ENCODE results near the gene MCTP1.

The MCTP1 gene

DNA sequence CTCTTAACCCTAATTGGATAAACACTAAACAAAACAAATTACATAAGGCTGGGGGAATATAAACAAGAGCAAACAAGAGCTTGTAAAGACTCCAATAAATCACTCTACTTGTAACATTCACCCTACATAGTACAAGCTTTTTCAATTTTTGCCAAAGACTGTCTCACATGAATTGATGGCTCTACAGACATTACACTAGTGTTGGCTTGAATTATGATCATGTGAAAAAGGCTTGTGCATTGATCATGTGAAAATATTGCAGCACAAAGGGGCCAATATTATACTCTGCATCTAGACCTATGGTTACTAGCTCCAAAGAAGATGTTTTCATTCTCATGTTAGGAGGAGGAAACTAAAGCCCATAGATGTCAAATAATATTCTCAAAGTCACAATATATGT, 212.6 kb downstream of the MCTP1 start:
- DNase-seq (ENCODE audit: low read depth) = no peak

DNA sequence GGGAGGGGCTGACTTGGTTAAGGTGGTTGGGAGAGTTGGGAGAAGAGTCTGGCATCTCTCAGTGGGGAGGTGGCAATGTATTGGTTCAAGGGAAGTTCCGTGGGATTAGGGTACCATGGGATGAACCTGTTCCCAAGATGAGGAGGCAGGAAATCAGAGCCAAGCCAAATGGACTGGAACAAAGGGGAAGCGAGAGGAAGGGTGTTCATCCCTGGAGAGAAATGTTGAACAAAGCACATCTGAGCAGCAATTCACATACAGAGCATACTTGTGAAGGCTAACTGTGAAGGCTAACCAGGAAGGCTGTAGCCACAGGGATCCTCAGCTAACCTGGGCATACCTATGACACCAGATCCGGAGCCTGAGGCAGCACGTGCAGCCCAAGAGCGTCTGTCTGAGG, 214.0 kb downstream of the MCTP1 start:
- DNase-seq (ENCODE audit: low read depth) = no peak

DNA sequence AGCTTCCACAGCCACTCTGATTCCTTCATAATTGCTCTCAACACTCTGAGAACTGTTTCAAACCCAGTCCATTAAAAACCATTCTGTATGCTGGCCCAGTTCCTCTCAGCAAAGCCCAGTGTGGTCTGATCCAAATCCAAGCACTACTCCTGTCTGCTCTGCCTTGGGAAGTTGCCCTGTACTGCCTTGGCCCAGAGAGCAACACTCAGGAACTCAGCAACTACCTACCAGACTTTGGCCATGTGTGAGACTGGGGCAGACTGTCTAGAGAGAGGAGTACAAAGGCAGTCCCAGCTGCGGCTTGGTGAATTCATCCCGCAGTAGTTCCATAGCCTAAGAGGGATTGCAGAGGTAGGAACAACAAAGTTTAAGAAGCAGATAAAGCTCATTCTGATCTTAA, 214.4 kb downstream of the MCTP1 start:
- DNase-seq (ENCODE audit: low read depth) = no peak

DNA sequence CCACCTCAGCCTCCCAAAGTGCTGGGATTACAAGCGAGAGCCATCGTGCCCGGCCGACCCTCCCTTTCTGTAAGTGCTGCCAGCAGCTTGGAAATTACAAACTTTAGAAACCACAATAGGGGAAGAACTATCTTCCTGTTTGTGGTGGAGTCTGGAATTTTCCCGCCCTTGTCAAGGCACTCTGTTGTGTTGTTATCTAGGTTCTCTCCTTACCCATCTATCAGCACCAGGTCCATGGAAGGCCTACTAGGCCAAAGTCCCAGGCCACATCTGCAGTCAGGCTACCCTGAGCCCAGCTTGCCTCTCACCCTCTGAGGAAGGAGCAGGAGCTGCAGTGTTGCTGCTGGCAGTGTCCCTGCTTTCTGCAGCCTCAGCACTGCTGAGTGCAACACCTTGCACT, 214.9 kb downstream of the MCTP1 start:
- DNase-seq (ENCODE audit: low read depth) = no peak

DNA sequence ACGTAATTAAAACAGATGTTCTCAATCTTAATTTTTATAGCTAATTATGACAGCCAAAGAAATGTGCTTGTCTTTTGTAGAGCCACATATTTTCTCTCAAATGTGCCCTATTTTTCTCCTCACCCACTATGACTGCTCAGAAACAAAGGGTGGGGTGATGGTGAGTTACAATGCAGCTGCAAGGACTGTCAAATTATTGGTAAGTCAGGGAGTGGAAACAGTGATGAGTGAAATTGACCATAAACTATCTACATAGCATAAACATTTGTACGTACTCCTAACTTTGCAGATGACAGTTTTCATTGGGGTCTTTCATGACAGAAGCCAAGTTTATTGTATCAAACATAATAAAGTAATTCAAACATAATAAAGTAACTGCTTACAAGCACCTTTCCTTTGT, 215.9 kb downstream of the MCTP1 start:
- DNase-seq (ENCODE audit: low read depth) = no peak

DNA sequence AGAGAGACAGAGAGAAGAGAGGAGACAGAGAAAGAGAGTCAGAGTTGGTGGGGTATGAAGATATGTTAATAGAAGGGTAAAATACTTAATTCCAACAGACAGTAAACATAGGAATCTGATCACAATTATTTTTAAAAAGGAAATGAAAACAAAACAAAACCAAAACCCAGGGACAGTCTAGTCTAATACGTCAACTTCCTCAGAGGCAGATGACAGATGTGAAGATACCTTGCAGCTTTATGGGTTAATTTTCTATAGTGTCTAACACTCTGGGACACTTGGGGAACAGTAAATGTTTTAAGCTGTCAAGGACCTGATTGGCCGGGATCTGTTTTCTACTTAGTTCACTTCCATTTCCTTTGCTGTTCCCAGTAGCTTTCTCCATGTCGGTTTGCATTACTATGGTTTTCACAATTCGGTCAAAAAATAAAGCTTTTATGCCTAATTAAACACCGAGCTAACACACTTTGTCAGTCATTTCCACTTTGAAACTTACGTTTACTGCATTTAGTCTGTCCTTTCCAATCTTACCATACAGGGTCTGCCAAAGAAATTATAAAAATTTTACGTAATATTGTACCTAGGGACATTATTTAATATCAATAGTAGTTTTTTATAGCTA, 216.5 kb downstream of the MCTP1 start:
- no peak for DNase-seq (ENCODE audit: low read depth)

DNA sequence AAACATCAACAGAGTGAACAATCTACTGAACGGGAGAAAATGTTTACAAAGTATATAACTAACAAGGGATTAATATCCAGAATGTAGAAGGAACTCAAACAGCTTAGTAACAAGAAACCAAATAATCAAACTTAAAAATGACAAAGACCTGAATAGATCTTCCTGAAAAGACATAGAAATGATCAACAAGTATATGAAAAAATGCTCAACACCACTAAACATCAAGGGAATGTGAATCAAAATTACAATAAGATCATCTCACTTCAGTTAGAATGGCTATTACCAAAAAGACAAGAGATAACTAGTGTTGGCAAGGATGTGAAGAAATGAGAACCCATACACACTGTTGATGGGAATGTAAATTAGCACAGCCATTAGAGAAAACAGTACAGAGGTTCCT, 218.8 kb downstream of the MCTP1 start:
- DNase-seq (ENCODE audit: low read depth) = no peak

DNA sequence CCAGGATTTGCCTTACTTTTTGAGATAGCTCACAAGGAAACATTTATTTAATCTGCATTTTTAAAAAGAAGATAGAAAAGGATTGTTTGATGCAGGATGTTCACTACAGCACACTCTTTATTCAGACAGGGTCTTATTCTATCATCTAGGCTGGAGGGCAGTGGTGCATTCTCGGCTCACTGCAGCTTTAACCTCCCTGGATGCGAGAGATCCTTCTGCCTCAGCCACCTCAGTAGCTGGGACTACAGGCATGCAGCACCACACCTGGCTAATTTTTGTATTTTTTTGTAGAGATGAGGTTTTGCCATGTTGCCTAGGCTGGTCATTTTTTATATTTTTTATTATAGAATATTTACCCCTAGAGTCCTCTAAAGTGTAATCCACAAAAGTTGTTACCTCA, 221.4 kb downstream of the MCTP1 start:
- no peak for DNase-seq (ENCODE audit: low read depth)

DNA sequence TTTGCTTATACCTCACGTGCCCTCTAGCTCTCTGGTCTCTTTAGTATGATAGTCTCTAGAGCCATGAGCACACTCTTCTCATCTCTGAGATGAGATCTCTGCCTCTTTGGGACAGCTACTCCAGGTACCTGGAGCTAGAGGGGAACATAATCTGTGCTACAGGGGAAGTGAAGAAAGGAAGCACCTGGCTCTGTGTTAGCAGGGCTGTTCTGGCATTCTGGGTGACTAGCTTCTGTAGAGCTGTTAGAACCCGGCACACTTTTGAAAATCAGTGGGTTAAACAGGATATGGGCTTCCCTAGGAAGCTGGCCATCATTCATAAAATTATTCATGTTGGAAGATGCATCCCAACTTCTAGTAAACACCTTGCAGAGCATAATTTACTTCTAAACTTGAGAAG, 224.8 kb downstream of the MCTP1 start:
- DNase-seq (ENCODE audit: low read depth) = no peak

DNA sequence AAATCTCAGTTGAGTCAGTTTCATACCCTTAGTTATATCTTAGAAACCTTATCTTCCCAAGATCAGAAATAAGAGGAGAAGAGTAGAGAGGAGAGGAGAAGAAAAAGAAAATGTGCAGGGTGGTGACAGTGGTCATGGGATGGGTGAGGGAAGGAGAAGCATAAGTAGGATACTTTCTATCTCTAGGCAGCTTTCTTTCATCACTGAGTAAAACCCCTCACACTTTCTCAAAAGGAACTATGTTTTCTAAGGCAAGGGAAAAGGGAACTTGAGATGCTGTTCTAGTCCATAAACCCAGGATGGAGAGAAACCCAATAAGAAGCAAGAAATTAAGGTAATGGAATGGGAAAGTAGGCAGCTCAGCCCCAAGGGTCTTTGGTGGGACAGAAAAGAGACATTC, 225.3 kb downstream of the MCTP1 start:
- DNase-seq (ENCODE audit: low read depth) = no peak

DNA sequence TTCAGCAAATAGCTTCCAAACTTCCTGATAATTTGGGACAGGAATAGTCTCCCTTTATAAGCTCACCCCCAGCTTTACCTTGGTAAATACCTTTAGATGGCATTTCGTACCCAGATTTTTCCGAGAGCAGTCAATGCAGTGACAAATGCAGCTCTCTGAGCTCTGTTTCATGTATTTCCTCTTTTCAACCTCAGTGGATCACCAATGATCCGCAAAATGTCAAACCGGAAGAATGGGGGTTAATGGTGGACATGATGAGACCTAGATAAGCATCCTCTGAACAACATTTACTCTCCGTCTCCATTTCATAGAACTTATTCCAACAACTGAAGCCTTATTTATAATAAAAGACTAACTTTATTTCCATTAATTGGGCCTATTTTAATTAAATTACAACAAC, 227.3 kb downstream of the MCTP1 start:
- no peak for DNase-seq (ENCODE audit: low read depth)

DNA sequence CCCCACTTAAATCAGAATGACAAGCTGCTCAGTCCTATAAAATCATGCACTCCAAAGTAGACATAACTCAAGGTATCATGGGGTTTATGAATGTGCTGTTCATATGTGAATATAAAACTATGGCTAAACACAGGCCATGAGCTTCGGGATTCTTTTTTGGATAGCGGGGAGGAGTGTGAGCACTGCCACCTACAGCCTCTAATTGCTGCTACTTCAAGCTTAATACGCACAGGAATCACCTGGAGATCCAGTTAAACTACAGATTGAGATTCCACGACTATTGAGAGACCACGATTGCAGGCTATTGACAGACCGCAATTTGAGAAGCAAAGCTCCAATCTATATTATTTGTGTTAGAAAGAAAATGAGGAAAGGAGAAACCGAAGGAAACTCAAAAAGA, 231.6 kb downstream of the MCTP1 start:
- no peak for DNase-seq (ENCODE audit: low read depth)

DNA sequence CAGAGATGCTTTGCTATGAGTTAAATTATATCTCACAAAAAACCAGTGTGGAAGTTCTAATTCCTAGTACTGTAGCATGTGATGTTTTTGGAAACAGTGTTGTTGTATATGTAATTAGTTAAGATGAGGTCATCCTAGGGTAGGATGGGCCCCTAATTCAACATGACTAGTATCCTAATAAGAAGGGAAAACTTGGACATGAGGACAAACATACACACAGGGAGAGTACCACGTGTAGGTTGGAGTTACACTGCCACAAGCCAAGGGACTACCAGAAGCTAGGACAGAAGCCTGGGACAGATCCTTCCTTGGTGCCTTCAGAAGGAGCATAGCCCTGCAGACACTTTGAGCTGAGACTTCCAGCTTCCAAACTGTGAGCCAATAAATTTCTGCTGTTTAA, 234.2 kb downstream of the MCTP1 start:
- DNase-seq (ENCODE audit: low read depth) = no peak

DNA sequence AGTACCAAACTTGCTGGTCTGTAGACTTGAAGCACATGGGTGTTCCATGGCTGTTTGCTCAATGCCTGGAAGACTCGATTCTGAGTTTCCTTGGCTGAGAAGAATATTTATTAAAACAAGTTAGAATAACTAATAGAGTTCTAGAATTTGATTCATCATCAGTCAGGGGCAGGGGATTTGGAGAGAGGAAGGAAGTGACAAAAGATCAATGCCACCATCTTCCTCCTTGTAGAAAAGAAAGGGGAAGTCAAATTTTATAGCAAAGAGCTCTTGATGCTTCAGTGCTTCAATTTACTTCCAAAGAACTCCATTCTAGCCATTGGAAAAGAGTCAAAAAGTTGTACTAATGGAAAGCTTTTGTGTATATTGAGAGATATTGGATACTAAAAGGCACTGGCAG, 236.3 kb downstream of the MCTP1 start:
- DNase-seq (ENCODE audit: low read depth) = no peak

DNA sequence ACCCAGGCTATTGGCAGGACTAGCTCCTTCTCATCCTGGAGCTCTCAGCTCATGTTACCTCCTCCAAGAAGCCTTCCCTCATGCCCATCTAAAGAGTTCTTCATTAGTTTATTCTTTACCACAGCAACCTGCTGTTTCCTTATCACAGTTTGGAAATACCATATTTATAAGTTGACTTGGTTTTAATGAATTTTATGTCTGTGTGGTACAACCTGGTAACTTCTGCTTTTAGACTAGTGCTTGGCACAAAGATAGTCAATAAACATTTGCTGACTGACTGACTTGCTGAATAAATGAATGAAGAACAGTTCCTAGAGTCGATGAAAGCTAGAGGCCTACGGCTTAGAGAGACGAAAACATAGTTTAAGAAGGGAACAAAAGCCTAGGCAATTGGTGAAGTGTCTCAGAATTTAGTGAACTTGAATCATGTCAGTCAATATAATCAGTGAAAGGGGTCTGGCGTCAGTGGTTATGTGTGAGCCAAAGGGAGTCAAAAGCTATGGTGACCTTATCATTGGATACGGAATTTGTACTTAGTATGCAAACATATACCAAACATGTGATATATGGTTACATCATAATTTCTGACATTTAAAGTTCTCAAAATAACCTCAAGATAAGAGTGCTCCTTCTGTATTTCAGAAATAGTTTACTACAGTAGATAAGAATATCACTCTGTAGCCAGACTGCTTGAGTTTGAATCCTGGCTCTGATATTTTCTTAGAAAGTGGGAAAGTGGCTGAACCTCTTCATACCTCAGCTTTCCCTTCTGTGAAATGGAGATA, 239.5 kb downstream of the MCTP1 start:
- DNase-seq (ENCODE audit: low read depth) = no peak

DNA sequence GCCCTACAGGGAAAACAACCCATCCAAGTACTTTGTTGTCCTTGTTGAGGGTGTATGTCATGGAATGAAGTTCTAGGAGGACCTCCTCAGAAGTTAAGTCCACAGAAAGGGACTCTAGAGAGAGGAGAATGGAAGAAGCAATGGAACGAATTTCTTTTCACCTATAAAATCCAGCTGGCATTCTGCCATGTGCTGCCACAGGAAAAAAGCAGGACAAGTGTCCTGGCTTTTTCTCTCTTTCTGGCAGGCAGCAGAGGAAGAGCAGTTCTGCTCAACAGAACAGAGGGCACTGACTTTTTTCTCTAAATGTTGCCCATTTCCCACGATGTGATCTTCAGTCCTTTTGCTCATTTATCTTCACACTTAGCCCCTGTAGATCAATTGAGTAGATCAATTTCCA, 240.8 kb downstream of the MCTP1 start:
- DNase-seq (ENCODE audit: low read depth) = no peak

DNA sequence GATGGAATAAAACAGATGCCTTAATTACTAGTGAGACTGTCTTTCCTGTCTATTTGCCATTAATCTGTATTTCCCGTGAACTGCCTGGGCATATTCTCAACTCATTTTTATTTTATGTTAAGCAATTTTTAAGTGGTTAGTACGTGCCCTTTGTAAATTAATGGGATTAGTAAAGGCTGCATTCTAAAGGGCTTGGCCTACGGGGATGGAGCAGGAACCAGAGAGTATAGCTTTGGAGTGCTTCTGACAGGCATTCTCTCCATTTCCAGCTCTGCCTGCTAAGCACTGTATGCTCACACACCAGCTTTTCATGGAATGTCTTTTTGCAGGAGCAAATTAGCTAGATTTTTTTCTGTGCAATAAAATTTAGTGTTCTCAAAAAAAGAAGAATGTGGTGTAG, 241.2 kb downstream of the MCTP1 start:
- no peak for DNase-seq (ENCODE audit: low read depth)

DNA sequence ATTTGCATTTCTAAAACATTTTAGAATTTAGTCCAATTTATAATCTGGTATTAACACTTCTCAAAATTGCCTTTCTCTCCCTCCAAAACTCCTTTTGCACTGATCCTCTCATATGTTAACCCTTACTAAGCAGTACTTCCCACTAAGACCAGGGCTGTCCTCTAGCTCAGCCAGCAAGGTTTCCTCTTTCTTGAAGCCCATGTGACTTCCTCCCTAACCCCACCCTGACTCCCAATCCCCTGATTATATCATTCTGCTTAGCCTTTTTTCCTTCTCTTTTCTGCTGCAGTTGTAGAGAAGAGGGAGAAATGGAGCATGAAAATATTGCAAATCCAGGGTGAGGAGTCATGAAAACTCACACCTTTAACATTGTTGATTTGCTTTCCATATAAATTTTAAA, 241.7 kb downstream of the MCTP1 start:
- DNase-seq (ENCODE audit: low read depth) = no peak

DNA sequence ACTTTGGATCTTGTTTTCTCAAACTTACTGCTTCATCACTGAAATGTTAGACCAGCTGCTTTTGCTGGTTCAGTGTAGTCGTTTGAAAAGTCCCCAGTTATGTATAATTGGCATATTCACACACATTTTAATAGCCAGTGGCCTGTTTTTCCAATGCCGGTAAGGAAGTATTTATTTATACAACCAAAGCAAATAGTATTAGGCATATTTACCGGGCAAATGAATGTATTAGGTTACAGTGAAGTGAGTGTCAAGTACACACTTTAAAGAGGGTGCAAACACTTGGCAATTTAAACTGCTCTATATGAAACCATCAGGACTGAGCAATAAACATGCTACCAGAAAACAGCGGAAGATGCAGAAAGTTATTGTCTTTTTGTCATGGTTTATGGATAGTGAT, 242.9 kb downstream of the MCTP1 start:
- no peak for DNase-seq (ENCODE audit: low read depth)

DNA sequence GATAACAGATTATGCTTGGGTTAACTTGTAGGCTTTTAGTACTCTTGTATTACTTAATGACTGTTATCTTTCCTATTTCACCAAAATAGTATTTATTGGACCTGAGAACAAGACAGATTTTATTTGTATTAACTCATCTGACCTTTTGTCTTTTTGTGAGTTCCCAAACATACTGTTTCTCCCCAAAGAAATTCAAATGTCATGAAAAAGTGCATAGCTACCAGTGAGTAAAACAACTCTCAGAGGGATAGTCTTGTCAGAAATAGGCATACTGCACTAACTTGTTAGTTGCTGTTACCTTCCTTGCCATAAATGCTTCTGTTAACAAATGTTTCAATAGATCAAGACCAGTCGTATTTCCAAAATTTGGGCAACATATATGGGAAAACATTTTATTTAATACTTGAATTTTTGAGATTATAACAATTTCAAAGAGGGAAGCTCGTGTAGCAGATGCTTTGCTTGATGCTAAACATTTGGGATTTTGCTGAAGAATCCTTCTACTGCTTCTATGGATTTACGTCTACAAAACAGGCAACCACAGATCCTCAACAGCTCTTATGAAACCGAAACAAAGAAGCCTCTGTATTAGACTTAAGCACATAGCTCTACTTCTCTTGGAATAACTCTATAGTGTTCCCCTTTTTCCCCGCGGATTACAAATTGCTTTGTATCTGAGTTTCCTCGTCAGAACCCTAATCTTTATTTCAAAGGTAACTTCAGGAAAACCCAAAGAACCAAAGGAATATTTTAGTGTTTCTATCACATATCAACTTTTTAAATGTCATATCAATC, 248.8 kb downstream of the MCTP1 start:
- no peak for DNase-seq (ENCODE audit: low read depth)

DNA sequence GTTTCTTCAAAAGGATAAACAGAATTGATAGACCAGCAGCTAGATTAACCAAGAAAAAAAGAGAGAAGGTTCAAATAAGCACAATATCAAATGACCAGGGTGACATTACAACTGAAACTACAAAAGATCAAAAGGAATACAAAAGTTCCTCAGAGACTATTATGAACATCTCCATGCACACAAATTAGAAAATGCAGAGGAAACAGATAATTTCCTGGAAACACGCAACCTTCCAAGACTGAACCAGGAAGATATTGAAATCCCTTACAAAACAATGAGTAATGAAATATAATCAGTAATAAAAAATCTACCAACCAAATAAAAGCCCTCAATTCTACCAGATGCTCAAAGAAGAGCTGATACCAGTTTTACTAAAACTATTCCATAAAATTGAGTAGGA, 252.1 kb downstream of the MCTP1 start:
- DNase-seq (ENCODE audit: low read depth) = no peak

DNA sequence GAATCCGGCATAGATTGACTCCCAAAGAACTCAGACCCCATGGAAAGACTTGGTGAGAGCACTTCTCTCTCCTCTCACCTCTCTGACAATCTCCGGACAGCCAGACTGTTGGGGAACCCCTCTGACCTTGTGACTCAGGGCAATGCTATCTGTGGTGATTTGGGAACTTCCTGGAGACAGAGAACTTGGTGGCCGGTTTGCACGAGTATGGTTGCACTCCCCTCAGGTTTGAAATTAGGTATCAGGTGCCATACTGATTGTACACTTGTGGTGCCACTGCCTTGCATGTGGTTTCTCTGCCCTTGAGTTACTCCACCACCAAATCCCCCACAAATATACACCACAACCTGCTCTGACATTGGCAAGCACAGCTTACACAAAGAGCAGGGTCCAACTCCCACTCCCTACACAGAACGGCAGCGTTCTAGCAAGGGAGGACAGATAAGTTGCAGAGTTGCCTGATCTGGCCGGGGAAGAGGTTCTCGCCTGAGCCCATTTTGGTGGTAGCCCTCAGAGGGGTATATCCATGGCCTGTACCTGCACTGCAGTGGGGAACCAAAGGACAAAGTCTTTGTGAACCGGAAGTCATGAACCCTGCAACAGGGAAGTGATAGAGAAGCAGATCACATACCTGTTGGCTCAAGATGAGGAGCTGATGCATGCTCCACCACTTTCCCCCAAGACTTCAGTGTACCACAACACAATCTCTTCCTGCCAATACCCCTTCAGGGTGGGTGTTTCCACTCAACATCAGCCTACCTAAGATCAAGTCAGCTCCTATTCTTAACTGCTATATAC, 255.1 kb downstream of the MCTP1 start:
- no peak for DNase-seq (ENCODE audit: low read depth)

DNA sequence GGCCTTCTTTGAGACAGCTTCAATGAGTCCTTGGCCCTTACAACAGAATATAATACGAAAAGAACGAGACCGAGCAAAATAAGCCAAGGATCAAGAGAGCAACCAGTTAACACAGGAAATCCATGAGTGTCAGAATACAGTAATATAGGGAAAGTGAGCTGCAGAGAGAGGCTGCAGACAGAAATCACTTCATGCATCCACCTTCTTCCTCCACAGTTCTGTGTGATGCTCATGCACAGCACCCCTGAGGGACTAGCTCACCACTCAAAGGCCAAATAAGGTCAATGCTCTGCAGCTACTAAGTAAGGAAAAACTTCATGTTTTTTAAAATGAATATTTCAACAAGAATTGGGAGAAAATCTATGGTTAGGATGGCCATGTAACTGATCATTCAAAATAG, 257.1 kb downstream of the MCTP1 start:
- no peak for DNase-seq (ENCODE audit: low read depth)
